GM03348 (cell line): ENCODE data around the gene AP1M1.
A peak's percentile ranks its signal among the peaks of the same experiment; 100 is the strongest.
"Not testable (repeated sequence)": the region's sequence is repeated elsewhere in the genome, so short reads cannot be mapped to it uniquely, and the experiment has no call there.

Experiments used
- DNase-seq: peaks from one replicate; pipeline ENCODE4 v3.0.0; 2012; ENCODE audit warnings: low spot score

AP1M1 gene

DNA sequence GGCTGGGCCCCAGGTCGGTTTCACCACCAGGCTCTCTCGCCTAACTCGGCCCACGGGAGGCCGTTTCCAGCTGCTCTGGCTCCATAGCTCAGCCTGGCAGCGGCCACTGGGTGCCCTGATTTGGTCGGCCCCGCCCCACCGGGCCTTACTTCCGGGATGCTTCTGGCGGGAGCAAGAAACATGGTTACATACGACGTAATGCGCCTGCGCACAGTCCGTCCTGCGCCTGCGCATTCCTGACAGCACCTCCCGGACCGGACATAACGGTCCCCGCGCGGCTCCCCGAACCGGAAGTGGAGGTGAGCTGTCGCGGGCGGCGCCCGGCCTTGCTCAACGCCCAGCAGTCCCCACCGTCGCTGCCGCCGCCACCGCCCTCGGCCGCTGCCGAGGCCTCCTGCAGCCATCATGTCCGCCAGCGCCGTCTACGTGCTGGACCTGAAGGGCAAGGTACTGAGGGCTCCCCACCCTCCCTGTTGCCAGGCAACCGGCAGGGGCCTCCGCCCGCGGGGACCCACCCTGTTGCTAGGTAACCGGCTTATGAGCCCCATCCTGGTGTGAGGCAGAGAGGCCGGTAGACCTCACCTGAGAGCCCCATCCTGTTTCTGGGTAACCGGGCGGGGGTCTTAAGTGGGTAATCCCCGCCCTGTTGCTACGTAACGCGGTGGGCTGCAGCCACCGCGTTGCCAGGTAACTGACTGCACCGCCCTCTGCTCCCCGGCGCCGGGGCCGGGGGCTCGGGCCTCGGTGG, at the start of gene AP1M1:
Gene AP1M1 (plus strand): TSS at position 290 of the 748 bp plus-strand sequence. CDS start 116 bp downstream, at position 406.
- peak; percentile 99 for DNase-seq

DNA sequence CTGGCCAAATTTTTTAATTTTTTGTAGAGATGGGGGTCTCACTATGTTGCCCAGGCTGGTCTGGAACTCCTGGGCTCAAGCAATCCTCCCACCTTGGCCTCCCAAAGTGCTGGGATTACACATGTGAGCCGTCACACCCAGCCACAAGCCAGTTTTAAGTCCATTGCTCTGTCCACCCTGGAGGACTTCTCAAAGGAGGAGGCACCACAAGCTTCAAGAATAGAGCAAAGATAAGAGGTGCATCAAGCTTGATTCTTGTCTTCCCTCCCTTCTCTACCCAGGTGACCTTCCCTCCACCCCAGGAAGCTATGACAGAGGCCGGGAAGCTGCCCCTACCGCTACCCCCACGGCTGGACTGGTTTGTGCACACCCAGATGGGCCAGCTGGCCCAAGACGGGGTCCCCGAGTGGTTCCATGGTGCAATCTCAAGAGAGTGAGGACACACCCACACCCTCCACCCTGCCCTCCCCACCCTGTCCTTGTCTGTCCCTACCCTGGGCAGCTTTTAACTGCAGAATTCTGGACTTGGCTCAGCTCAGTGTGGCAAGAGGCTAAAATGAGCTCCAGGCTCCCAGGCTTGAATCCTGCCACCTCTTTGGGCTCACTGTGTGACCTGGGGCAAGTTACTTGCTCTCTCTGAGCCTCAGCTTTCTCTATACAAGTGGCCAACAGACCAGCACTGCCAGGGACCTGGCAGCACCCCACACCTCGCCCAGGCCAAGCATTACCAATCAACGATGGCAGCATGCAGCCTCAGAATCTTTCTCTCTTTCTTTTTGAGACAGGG, 49.1 kb upstream of the AP1M1 start:
- DNase-seq: no peak

DNA sequence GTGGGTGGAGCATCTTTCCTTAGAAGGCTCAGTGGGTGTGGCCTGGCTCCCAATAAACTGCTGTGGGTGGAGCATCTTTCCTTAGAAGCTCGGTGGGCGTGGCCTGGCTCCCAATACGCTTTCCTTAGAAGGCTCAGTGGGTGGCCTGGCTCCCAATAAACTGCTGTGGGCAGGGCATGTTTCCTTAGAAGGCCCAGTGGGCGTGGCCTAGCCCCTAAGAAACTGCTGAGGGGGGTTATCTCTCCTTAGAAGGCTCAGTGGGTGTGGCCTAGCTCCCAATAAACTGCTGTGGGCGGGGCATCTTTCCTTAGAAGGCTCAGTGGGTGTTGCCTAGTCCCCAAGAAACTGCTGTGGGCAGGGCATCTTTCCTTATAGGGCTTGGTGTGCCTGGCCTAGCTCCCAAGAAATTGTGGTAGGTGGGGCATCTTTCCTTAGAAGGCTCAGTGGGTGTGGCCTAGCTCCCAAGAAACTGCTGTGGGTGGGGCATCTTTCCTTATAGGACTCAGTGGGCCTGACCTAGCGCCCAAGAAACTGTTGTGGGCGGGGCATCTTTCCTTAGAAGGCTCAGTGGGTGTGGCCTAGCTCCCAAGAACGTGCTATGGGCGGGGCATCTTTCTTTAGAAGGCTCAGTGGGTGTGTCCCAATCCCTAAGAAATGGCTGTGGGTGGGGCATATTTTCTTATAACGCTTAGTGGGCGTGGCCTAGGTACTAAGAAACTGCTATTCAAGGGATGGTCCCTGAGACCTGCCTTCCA, 44.0 kb upstream of the AP1M1 start:
- DNase-seq: no peak

DNA sequence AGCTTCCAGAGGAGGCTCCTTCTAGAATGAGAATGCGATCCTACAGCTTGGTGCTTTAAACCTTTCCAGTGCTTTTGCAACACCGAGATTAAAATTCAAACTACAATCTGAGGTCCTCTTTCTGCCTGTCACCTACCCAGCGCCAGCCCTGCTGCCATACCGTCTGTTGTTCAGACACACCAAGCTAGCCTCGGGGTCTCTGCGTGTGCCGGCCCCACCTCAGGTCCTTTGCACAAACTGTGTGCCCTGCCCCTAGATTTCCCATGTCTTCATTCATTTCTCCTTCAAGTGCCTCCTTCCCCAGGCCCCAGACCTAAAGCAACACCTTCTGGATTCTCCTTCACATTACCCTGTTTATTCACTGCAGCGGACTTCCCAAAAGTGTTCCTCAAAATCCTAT, 43.2 kb upstream of the AP1M1 start:
- no peak for DNase-seq

DNA sequence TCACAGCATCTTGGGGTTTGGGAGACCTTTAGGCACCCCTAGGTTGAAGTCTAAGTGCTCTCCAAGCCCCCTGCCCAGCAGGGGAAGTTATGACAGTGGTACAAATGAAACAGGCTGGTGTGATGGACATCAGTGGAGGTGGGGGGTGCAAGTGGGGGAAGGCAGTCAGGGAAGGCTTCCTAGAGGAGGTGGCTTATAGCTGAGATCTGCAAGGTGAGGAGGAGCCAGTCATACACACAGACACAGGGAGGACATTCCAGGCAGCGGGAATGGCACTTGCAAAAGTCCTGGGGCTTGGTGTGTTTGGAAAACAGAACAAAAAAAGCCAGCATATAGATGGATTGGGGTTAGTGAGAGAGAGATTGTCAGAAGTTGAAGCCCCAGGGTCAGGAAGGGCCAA, 42.6 kb upstream of the AP1M1 start:
- DNase-seq: no peak

DNA sequence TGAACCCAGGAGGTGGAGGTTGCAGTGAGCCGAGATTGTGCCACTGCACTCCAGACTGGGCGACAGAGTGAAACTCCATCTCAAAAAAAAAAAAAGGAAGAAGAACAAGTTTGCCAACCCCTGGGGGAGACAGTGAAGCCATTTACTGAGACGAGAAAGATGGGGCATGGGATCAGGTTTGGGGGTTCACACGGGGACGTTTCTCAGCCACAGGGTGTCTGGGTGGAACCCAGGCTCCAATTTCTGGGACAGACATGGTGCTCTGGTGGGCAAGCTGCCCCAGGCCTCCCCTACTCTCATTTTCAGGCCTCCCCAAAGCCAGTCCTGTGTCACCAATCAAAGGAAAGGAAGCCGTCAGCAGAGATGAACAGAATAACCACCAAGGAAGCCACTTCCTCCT, 40.8 kb upstream of the AP1M1 start:
- no peak for DNase-seq

DNA sequence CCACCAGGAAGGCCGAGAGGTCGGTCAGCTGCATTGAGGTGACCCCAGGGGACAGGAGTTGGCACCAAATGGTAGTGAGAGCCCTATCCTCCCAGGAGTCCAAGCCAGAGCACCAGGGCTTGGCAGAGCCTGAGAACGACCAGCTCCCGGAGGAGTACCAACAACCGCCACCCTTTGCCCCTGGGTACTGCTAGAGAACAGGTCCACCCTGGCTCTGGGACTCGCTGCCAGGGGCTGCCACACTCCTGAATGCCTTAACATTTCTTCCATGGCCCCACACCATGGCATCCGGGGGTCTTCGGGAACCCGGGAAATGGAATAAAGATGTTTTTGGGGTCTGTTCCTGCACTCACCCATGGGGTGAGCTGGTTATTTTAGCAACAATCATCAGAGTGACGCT, 40.1 kb upstream of the AP1M1 start:
- no peak for DNase-seq

DNA sequence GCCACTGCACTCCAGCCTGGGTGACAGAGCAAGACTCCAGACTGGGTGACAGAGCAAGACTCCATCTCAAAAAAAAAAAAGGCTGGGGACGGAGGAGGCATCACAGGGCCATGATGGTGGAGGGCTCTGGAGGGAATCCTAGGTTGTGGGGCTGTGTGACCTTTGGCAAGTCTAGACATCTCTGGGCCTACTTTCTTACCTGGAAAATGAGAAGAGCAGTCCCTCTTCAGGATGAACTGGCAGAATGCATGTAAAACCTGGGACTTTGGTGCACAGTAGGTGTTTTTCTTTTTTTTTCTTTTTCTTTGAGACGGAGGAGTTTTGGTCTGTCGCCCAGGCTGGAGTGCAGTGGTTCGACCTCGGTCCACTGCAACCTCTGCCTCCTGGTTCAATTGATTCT, 38.1 kb upstream of the AP1M1 start:
- DNase-seq: no peak

DNA sequence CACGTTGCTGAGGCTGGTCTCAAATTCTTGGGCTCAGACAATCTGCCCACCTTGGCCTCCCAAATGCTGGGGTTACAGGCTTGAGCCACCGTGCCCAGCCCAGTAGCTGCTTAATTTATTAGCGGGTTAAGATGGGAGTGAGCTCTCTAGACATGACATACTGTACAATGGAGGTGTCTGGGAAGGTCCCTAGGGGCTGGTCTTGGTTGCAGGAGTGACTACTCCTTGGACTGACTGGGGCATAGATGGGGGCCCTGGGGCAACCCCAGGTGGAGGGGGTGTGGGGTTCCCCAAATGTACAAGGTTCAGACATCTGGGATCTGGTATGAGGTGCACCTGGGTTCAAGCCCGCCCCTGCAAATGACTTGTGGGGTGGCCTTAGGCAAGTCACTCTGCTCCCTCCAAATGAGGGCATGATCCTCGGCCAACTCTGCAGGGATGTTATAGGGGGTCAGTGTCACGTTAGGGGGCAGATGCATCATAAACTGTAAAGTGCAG, 37.2 kb upstream of the AP1M1 start:
- no peak for DNase-seq

DNA sequence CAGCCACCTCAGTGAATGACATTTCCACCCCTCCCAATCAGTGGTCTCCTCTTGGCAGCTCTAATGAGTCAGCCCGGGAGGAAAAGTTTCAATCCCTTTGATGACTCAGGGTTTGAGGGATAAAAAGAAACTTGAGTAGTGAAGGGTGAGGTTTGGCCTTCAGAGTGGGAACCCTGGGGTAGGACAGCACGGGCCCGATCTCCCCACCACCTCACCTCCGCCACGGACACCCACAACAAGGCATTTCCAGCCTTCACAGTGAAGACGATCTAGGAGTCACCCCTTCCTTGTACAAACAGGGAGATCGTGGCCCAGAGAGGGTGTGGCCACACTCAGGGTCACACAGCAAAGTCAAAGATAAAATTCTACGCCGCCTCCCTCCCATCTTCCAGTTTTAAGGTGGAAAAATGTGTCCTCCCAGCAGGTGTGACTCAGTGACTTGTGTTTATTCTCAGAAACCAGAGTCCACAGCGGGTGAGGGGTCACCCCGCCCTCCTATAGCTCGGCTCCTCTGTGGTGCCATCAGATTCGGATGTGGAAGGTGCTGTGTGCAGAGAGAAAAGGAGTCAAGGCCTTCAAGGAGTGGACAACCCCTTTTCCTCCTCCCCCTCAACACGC, 36.7 kb upstream of the AP1M1 start:
- peak; percentile 53 for DNase-seq

DNA sequence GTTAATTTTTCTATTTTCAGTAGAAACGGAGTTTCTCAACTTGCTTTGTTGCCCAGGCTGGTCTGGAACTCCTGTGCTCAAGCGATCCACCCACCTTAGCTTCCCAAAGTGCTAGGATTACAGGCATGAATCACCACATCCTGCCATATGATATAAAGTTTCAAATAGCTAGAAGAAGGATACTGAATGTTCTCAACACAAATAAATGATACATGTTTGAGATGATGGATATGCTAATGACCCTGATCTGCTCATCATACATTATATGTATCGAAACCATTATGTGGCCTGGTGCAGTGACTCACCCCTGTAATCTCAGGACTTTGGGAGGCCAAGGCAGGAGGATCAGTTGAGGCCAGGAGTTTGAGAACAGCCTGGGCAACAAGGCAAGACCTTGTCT, 35.9 kb upstream of the AP1M1 start:
- no peak for DNase-seq

DNA sequence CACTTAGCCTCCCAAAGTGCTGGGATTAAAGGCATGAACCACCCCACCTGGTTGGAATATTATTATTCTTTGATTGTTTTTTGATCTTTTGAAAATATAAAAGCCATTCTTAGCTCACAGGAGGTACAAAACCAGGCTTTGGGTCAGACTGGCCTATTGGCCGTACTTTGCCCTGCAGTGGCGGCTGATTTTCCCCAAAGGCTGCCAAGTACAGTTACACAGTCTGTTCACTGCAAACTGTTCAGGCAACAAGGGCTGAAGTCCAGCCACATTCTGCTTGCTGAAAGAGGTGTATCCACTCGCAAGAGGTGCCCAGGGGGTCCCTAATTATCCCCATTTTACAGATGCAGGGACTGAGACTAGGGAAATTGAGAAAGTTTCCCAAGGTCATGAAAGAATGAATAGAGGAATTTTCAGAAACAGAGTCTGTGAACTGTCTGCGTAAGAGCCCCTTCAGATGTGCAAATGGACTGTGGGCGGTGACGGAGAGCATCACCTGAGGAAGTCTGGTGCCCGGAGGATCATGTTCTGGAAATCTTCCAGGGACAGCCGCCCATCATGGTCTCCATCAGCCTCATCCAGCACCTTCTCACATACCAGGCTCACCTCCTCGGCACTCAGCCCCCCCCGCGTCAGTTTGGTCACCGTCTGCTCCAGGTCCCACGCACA, 33.4 kb upstream of the AP1M1 start:
- DNase-seq: no peak

DNA sequence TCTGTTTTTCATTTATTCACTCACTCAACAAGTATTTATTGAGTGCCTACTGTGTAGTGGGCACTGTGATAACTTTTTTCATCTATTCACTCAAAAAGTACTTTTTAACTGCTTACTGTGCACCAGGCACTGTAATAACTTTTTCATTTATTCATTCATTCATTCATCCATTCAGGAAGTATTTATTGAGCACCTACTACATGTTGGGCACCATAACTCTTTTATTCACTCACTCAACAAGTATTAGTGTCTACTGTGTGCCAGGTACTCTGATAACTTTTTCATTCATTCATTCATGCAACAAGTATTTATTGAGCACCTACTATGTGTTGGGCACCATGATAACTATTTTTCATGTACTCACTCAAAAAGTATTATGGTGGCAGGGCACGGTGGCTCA, 31.3 kb upstream of the AP1M1 start:
- DNase-seq: no peak

DNA sequence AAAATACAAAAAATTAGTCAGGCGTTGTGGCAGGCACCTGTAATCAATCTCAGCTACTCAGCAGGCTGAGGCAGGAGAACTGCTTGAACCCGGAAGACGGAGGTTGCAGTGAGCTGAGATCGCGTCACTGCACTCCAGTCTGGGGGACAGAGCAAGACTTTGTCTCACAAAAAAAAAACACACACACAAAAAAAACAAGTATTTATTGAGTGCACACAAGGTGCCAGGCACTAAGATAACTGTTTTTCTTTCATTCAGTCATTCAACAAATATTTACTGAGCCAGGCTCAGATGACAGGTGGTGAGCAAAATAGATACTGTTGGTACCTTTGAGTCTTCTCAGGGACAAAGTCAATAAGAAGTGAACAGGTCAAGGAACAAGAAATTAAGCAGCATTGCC, 30.7 kb upstream of the AP1M1 start:
- DNase-seq: no peak

DNA sequence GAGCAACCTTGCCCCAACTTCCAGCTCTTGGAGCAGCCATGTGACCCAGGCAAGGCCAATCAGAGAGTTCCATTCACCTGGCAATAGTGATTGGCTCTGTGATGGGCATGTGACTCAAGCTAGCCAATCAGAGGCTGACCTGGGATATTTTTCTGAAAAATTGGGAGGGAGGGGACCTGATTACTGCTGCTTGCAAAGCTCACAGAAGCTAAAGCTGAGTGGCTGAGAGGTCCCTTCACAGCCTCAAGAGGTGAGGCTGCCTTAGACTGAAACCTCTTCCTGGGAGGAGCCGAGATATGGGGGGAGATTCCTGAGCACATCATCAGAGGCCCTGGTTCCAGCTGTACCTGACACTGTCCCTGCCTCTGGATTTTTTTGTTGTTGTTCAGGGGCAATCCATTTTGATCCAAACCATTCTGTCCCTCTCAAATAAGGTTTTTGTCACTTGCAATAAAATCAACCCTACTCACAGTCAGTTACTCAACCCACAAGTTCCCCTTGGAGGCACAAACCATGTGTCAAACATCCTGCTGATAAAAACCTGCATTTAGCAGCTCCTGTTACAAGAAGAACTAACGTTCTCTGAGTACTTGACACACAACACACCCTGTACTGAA, 29.1 kb upstream of the AP1M1 start:
- no peak for DNase-seq

DNA sequence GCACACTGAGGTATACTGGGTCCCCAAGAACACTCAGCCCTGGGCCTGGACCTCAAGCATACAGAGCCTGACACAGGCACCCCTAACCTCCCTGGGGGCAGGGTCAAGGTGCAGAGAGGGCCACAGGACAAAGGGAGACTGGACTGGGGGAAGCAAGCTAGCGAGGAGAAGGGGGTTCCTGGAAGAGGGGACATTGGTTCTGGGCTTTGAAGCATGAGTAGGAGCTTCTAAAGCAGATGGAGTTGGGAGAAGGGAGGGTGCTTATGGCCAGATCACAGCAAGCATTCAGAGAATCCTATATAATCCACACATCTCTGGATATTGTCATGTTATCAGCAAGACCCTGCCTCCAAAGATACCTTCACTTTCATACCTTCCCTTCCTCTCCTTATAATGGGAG, 27.6 kb upstream of the AP1M1 start:
- DNase-seq: no peak

DNA sequence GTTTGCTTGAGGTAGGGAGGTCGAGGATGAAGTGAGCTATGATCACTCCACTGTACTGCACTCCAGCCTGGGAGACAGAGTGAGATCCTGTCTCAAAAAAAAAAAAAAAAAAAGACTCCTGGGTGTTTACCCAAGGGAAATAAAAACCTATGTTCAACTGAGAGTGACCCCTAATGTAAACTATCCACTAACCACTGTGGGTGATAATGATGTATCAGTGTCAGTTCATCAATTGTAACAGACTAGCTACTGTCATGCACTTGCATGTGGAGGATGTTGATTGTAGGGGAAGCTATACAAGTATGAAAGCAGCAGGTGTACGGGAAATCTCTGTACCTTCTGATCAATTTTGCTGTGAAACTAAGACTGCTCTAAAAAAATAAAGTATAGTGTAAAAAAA, 21.8 kb upstream of the AP1M1 start:
- no peak for DNase-seq

DNA sequence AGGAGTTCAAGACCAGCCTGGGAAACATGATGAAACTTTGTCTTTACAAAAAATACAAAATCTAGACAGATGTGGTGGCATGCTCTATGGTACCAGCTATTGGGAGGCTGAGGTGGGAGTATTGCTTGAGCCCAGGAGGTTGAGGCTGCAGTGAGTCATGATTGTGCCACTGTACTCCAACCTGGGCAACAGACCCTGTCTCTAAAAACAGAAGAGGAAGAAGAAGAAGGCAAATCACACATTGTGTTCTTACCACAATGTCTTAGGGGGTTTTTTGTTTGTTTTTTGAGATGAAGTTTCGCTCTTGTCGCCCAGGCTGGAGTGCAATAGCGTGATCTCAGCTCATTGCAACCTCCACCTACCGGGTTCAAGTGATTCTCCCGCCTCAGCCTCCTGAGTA, 18.8 kb upstream of the AP1M1 start:
- not testable (repeated sequence) for DNase-seq

DNA sequence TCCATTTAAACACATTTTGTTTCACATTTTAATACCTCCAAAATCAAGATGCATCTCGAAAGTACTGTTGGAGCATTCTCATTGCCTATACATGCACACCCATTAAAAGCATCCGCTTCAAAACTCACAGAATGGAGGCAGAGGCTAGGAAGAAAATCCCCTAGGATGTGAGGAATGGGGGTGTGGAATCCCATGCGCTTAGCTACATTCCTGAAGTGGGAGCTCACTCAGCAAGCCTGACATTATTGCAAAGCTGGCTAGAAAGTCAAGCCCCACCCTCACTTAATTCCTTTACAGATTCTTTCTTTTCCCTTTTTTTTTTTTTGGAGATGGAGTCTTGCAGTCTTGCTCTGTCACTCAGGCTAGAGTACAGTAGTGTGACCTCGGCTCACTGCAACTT, 17.1 kb upstream of the AP1M1 start:
- peak; percentile 92 for DNase-seq

DNA sequence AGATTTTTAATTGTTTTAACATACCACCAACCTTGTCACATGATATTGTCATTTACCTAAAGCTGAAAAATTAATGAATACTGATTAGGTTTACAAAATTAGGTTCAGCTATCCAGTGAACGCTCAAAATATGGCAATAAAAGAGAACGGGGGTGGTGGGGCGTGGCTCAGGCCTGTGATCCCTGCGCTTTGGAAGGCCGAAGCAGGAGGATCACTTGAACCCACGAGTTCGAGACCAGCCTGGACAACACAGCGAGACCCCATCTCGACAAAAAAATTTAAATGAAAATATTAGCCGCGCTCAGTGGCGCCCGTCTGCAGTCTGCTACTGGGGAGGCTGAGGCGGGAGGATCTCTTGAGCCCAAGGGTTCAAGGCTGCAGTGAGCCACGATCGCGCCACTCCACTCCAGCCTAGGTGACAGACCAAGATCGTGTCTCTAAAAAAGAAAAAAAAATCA, 13.0 kb upstream of the AP1M1 start:
- DNase-seq: no peak

DNA sequence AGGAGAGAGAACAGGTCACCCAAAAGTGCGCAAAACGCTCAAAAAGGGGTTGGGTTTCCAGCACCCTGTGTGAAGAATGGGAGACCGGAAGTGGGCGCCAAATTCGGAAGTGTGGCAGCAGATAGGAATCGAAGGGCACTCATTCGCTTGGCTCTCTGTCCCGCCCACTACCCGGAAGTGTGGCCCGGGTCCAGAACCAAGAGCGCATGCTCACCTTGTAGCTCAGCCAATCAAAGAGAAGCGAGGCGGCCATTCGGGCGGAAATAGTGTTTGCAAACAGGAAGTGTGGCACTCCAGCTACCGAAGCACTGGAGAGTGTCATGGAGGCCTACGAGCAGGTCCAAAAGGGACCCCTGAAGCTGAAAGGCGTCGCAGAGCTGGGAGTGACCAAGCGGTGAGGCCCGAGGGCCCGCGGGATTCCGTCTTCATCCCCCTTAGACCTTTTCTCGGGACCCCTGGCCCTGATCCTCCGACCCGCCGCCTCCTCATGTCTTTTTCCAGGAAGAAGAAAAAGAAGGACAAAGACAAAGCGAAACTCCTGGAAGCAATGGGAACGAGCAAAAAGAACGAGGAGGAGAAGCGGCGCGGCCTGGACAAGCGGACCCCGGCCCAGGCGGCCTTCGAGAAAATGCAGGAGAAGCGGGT, 12.5 kb upstream of the AP1M1 start, which contains the start of gene FAM32A:
Gene FAM32A (plus strand): TSS at position 288 of the 645 bp plus-strand sequence. CDS start 33 bp downstream, at position 321.
- peak; percentile 98 for DNase-seq
